Neural cell (in vitro differentiated cells): ENCODE data around the gene CAPN12. TPM values are rescaled to one million over a fixed set of nuclear protein-coding genes. Genes with fewer than 3 reads are reported as not detected.

Source experiments
- H2AFZ ChIP-seq: fragments of 200-600, 300-800 bp; sonication (generic), shearing (Covaris generic); 2 replicates; pipeline ENCODE4 v1.6.0; 2014; ENCODE audit warnings: low read depth, mild to moderate bottlenecking, antibody characterized with exemption, low read length, moderate library complexity
- H3F3A ChIP-seq: fragments of 200-600 bp; shearing (Covaris generic); 2 replicates; pipeline ENCODE4 v1.6.1; 2016; ENCODE audit warnings: mild to moderate bottlenecking, moderate library complexity, mixed read lengths, antibody characterized with exemption, low read length; ENCODE audit not compliant: insufficient read depth, poor library complexity, severe bottlenecking
- H3K27ac ChIP-seq: fragments of 200-600, 300-800 bp; sonication (generic), shearing (Covaris generic); 2 replicates; pipeline ENCODE4 v1.5.1; 2014; ENCODE audit warnings: mild to moderate bottlenecking, low read length, moderate library complexity
- H3K27me3 ChIP-seq: fragments of 300-800, 200-600 bp; sonication (generic), shearing (Covaris generic); 2 replicates; pipeline ENCODE4 v1.6.0; 2014; ENCODE audit warnings: mild to moderate bottlenecking, low read depth, low read length, moderate library complexity; ENCODE audit not compliant: insufficient read depth
- H3K36me3 ChIP-seq: fragments of 300-800, 200-600 bp; sonication (generic), shearing (Covaris generic); 2 replicates; pipeline ENCODE4 v1.5.1; 2014; ENCODE audit warnings: mild to moderate bottlenecking, antibody characterized with exemption, low read length, moderate library complexity; ENCODE audit not compliant: insufficient read depth
- H3K4me2 ChIP-seq: fragments of 300-800, 200-600 bp; sonication (generic), shearing (Covaris generic); 2 replicates; pipeline ENCODE4 v1.6.0; 2014; ENCODE audit warnings: mild to moderate bottlenecking, low read length
- H3K4me3 ChIP-seq: fragments of 300-800, 200-600 bp; sonication (generic), shearing (Covaris generic); 2 replicates; pipeline ENCODE4 v1.5.1; 2014; ENCODE audit warnings: mild to moderate bottlenecking, low read length, moderate library complexity
- H3K79me2 ChIP-seq: fragments of 200-600 bp; shearing (Covaris generic); replicated peaks from 2 replicates; pipeline ENCODE4 v1.6.0; 2014; ENCODE audit warnings: mild to moderate bottlenecking, low read length, moderate library complexity; ENCODE audit not compliant: insufficient read depth
- H3K9ac ChIP-seq: fragments of 300-800, 200-600 bp; sonication (generic), shearing (Covaris generic); 2 replicates; pipeline ENCODE4 v1.6.1; 2016; ENCODE audit warnings: mild to moderate bottlenecking, low read length, mixed read lengths
- H3K9me2 ChIP-seq: fragments of 200-600 bp; shearing (Covaris generic); 2 replicates; pipeline ENCODE4 v1.6.1; 2016; ENCODE audit warnings: mild to moderate bottlenecking, low read length, mixed read lengths; ENCODE audit not compliant: insufficient read depth
- H3K9me3 ChIP-seq: fragments of 200-600, 300-800 bp; sonication (generic), shearing (Covaris generic); 2 replicates; pipeline ENCODE4 v1.6.1; 2016; ENCODE audit warnings: mild to moderate bottlenecking, mixed run types, low read length, moderate library complexity, mixed read lengths
- H4K20me1 ChIP-seq: fragments of 200-600 bp; shearing (Covaris generic); 2 replicates; pipeline ENCODE4 v1.6.1; 2016; ENCODE audit warnings: mild to moderate bottlenecking, mixed run types; ENCODE audit not compliant: insufficient read depth
- CTCF ChIP-seq: fragments of 450-650 bp; IDR thresholded peaks from 2 replicates; pipeline ENCODE4 v1.5.1; 2014; ENCODE audit warnings: antibody characterized with exemption, mild to moderate bottlenecking, moderate library complexity; ENCODE audit not compliant: poor library complexity, severe bottlenecking
- EP300 ChIP-seq: fragments of 450-650 bp; conservative IDR thresholded peaks from 2 replicates; pipeline ENCODE4 v1.6.1; 2014; ENCODE audit warnings: antibody characterized with exemption, mild to moderate bottlenecking, moderate library complexity; ENCODE audit not compliant: poor library complexity, severe bottlenecking
- EZH2 ChIP-seq: fragments of 200-600, 300-800 bp; shearing (Covaris generic), sonication (generic); IDR thresholded peaks from 2 replicates; pipeline ENCODE4 v1.6.1; 2014; ENCODE audit warnings: antibody characterized with exemption, low read length, borderline replicate concordance, mild to moderate bottlenecking; ENCODE audit not compliant: insufficient read depth, poor library complexity, severe bottlenecking
- MXI1 ChIP-seq: fragments of 450-650 bp; conservative IDR thresholded peaks from 2 replicates; pipeline ENCODE4 v1.6.1; 2014; ENCODE audit warnings: antibody characterized with exemption, mild to moderate bottlenecking; ENCODE audit not compliant: poor library complexity, severe bottlenecking
- POLR2AphosphoS5 ChIP-seq: IDR thresholded peaks from 2 replicates; pipeline ENCODE4 v1.6.1; 2012
- RAD21 ChIP-seq: fragments of 450-650 bp; conservative IDR thresholded peaks from 2 replicates; pipeline ENCODE4 v1.6.1; 2014; ENCODE audit warnings: antibody characterized with exemption, mild to moderate bottlenecking, moderate library complexity
- SMC3 ChIP-seq: fragments of 450-650 bp; conservative IDR thresholded peaks from 2 replicates; pipeline ENCODE4 v1.6.1; 2014; ENCODE audit warnings: antibody characterized with exemption, mild to moderate bottlenecking, moderate library complexity; ENCODE audit not compliant: poor library complexity
- TAF1 ChIP-seq: IDR thresholded peaks from 2 replicates; pipeline ENCODE4 v1.6.1; 2012; ENCODE audit warnings: low read depth
- polyA plus RNA-seq: library from polyadenylated mRNA; depleted of rRNA; stranded (reverse); fragments of >200 nt; gene quantifications from 2 replicates; pipeline ENCODE4 v1.2.3, GENCODE V29; 2014
- TF ChIP-seq, protein P1 (sequence below): IDR thresholded peaks from 2 replicates; pipeline ENCODE4 v1.6.1; 2012; ENCODE audit warnings: borderline replicate concordance

Gene CAPN12
- polyA plus RNA-seq, 1 donor from 2014 or later = not detected

GRCh38 chr19:38733241-38733492 is 11.1 kb downstream of the CAPN12 start:
- peaks cover 12% of the 10 kb centered on the region for H3K27me3 ChIP-seq
- H3K9me2 ChIP-seq = no peaks in the 10 kb centered on the region
- no peaks in the 10 kb centered on the region for H3K79me2 ChIP-seq
- H3K27ac ChIP-seq = no peak overlapping the region
- H4K20me1 ChIP-seq = no peaks in the 10 kb centered on the region
- no peaks in the 10 kb centered on the region for H3F3A ChIP-seq
- H3K9ac ChIP-seq = no peak overlapping the region
- H2AFZ ChIP-seq = no peak overlapping the region
- no peaks in the 10 kb centered on the region for H3K36me3 ChIP-seq
- no peak overlapping the region for H3K4me2 ChIP-seq
- H3K4me3 ChIP-seq = no peak overlapping the region
- TF ChIP-seq POLR2AphosphoS5 (no peak), EZH2 (no peak), MXI1 (no peak), TAF1 (no peak), RAD21 (no peak), CTCF (no peak), SMC3 (no peak), EP300 (no peak)
- TF ChIP-seq, protein P1, sequence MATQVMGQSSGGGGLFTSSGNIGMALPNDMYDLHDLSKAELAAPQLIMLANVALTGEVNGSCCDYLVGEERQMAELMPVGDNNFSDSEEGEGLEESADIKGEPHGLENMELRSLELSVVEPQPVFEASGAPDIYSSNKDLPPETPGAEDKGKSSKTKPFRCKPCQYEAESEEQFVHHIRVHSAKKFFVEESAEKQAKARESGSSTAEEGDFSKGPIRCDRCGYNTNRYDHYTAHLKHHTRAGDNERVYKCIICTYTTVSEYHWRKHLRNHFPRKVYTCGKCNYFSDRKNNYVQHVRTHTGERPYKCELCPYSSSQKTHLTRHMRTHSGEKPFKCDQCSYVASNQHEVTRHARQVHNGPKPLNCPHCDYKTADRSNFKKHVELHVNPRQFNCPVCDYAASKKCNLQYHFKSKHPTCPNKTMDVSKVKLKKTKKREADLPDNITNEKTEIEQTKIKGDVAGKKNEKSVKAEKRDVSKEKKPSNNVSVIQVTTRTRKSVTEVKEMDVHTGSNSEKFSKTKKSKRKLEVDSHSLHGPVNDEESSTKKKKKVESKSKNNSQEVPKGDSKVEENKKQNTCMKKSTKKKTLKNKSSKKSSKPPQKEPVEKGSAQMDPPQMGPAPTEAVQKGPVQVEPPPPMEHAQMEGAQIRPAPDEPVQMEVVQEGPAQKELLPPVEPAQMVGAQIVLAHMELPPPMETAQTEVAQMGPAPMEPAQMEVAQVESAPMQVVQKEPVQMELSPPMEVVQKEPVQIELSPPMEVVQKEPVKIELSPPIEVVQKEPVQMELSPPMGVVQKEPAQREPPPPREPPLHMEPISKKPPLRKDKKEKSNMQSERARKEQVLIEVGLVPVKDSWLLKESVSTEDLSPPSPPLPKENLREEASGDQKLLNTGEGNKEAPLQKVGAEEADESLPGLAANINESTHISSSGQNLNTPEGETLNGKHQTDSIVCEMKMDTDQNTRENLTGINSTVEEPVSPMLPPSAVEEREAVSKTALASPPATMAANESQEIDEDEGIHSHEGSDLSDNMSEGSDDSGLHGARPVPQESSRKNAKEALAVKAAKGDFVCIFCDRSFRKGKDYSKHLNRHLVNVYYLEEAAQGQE = no peak
- no peaks in the 10 kb centered on the region for H3K9me3 ChIP-seq

- H3F3A ChIP-seq = no peaks in the 10 kb centered on the region
These were observed 12.5 kb downstream of the CAPN12 start for GRCh38 chr19:38731654-38732301.

More at GRCh38 chr19:38731654-38732301, 12.5 kb downstream of the CAPN12 start:
- Histone ChIP-seq H3K79me2 (no peaks in the 10 kb centered on the region), H3K36me3 (no peaks in the 10 kb centered on the region), H4K20me1 (no peaks in the 10 kb centered on the region), H3K27ac (no peak overlapping the region), H2AFZ (no peak overlapping the region), H3K27me3 (peaks cover 9% of the 10 kb centered on the region), H3K9me2 (no peaks in the 10 kb centered on the region), H3K4me3 (no peak overlapping the region), H3K4me2 (no peak overlapping the region), H3K9me3 (no peaks in the 10 kb centered on the region), H3K9ac (no peak overlapping the region)
- TF ChIP-seq TAF1 (no peak), MXI1 (no peak), EZH2 (no peak)
